Pancreas (tissue), 10 donors: ENCODE measurements around the gene RTN3. TPM values are rescaled to one million over a fixed set of nuclear protein-coding genes. Genes with fewer than 3 reads are reported as not detected.

ENCODE experiments used
- ATAC-seq, 4 donors: fragments of 200-7000 bp; cut with Tn5 transposase; one replicate each; pipeline versions ENCODE4 v1.8.0 to v1.9.1; 2020; ENCODE audit warnings: mild to moderate bottlenecking in 4 of 4, moderate library complexity in 4 of 4
- DNase-seq, 6 donors: peaks; one replicate each; pipeline ENCODE4 v3.0.0-alpha.2; 2020
- FAIRE-seq: peaks from 2 replicates; lab custom pipeline; 2012; peaks lifted over from hg19 to GRCh38; lab: Jason Lieb, UNC
- H3K27ac ChIP-seq, 4 donors: fragments of 200-600 bp; sonication (generic); 1 replicate in 3 of 4; 2 replicates in 1 of 4; pipeline versions ENCODE4 v1.5.0 to v1.8.0; 2020
- H3K27me3 ChIP-seq, 4 donors: fragments of 200-600 bp; one replicate each; pipeline ENCODE4 v1.8.0; 2021
- H3K36me3 ChIP-seq, 3 donors: fragments of 200-600 bp; sonication (generic) in 1 of 3; one replicate each; pipeline versions ENCODE4 v1.5.0 to v1.8.0; 2020 to 2021
- H3K4me1 ChIP-seq, 3 donors: fragments of 200-600 bp; one replicate each; pipeline ENCODE4 v1.8.0; 2021
- H3K4me3 ChIP-seq, 4 donors: fragments of 200-600 bp; sonication (generic) in 2 of 4; one replicate each; pipeline versions ENCODE4 v1.5.0 to v1.8.0; 2020 to 2021
- H3K9me3 ChIP-seq, 4 donors: fragments of 200-600 bp; one replicate each; pipeline ENCODE4 v1.8.0; 2021
- CTCF ChIP-seq, 4 donors: fragments of 200-600 bp; sonication (generic) in 3 of 4; IDR thresholded peaks; one replicate each; pipeline versions ENCODE4 v1.5.0 to v1.8.0; 2021; ENCODE audit warnings: antibody characterized with exemption in 4 of 4
- WGBS, 2 donors: extraction: QIAGEN DNeasy Blood & Tissue Kit; methylation state at CpG; one replicate each; pipeline ENCODE4 v1.1.7; 2013; 5-methylcytosine and 5-hydroxymethylcytosine counted together
- intact Hi-C, 3 donors: fragments of 100-400 bp; cut with DNase I; formaldehyde crosslinking; loops; one replicate each; pipeline versions ENCODE4 v1.11.1 to v1.14.2; 2022
- polyA plus RNA-seq, 2 donors: library from polyadenylated mRNA; stranded (reverse); fragments of 200-250 nt; gene quantifications; one replicate each; pipeline ENCODE4 v1.2.3, GENCODE V29; 2013
- total RNA-seq, 6 donors: library from RNA; stranded (reverse); fragmentation: NEBNext Ultra II Directional in 4 of 6; extraction: Animal tissue kit (Norgen Biotek cat#: 25700) in 4 of 6; gene quantifications; one replicate each; pipeline versions ENCODE4 v1.2.1 to v1.2.4, GENCODE V29; 2021 to 2023
- donor health status: healthy with polysubstance abuse.
- donor health status: DM: no; HTN: no; CAD: no; lungs with moderate emphysema.
- donor health status: DM: no; HTN: no; CAD: no.
- donor health status: control.
- donor health status: control.
- donor health status: Bipolar disorder and iron deficiency.
- donor health status: DM: yes; HTN: yes; CAD: no.
- donor health status: DM: no; HTN: no; CAD: no.
- donor health status: DM: no; HTN: no; CAD: no.
- donor health status: DM: yes; HTN: yes; CAD: no.

RTN3 gene
- total and polyA plus RNA-seq, 8 donors: 40.2 to 79.6 (median 63.9) TPM

GRCh38 chr11:63791495-63792167 is 110.3 kb downstream of the RTN3 start:
- Histone ChIP-seq H3K4me3 (no peak overlapping the region), H3K9me3 (no peaks in the 10 kb centered on the region), H3K27me3 (no peaks in the 10 kb centered on the region), H3K27ac (no peak overlapping the region), H3K36me3 (no peaks in the 10 kb centered on the region), H3K4me1 (no peaks in the 10 kb centered on the region)
- no peak for TF ChIP-seq CTCF (IDR thresholded peaks at IDR 0.05)
- 92 to 97% methylated on average over 6 of the region's 6 CpGs for WGBS, 2 donors
- intact Hi-C loops: no loop called here
- DNase-seq (no peak), FAIRE-seq (no peak), ATAC-seq (no peak)

- no peak for TF ChIP-seq CTCF (IDR thresholded peaks at IDR 0.05)
Observed at GRCh38 chr11:63793161-63793560, 111.9 kb downstream of the RTN3 start.

GRCh38 chr11:63795066-63795465 is 113.8 kb downstream of the RTN3 start:
- Histone ChIP-seq H3K9me3 (no peaks in the 10 kb centered on the region), H3K27ac (no peak overlapping the region), H3K36me3 (no peaks in the 10 kb centered on the region), H3K4me1 (no peaks in the 10 kb centered on the region), H3K4me3 (no peak overlapping the region), H3K27me3 (no peaks in the 10 kb centered on the region)
- FAIRE-seq: no peak
- no peak for ATAC-seq
- WGBS, 2 donors: 84 to 87% methylated on average over 11 of the region's 11 CpGs
- TF ChIP-seq CTCF (IDR thresholded peaks at IDR 0.05): no peak
- intact Hi-C loops: no loop called here
- no peak for DNase-seq

More at GRCh38 chr11:63793161-63793560, 111.9 kb downstream of the RTN3 start:
- Histone ChIP-seq H3K4me1 (no peaks in the 10 kb centered on the region), H3K4me3 (no peak overlapping the region), H3K27ac (no peak overlapping the region), H3K36me3 (no peaks in the 10 kb centered on the region), H3K27me3 (no peaks in the 10 kb centered on the region), H3K9me3 (no peaks in the 10 kb centered on the region)
- DNase-seq (no peak), FAIRE-seq (no peak), ATAC-seq (no peak)
- intact Hi-C loops: no loop called here

- Histone ChIP-seq H3K9me3 (no peaks in the 10 kb centered on the region), H3K4me3 (no peak overlapping the region), H3K27ac (no peak overlapping the region), H3K36me3 (no peaks in the 10 kb centered on the region), H3K4me1 (no peaks in the 10 kb centered on the region), H3K27me3 (no peaks in the 10 kb centered on the region)
- TF ChIP-seq CTCF (IDR thresholded peaks at IDR 0.05): no peak
- 87 to 89% methylated on average over 5 of the region's 5 CpGs for WGBS, 2 donors
- DNase-seq: no peak
- no peak for FAIRE-seq
- intact Hi-C loops: no loop called here
- no peak for ATAC-seq
Observed at GRCh38 chr11:63800921-63801320, 119.6 kb downstream of the RTN3 start.

- no peak overlapping the region for H3K27ac ChIP-seq
- no peak overlapping the region for H3K4me3 ChIP-seq
- no peaks in the 10 kb centered on the region for H3K4me1 ChIP-seq
- WGBS, 2 donors: 86 to 94% methylated on average over 10 of the region's 10 CpGs
- H3K9me3 ChIP-seq: no peaks in the 10 kb centered on the region
- DNase-seq (peak in 1 of 6 donors; percentile 2), FAIRE-seq (no peak), ATAC-seq (no peak)
- no peaks in the 10 kb centered on the region for H3K36me3 ChIP-seq
- H3K27me3 ChIP-seq: no peaks in the 10 kb centered on the region
- no peak for TF ChIP-seq CTCF (IDR thresholded peaks at IDR 0.05)
- intact Hi-C loops: no loop called here
Observed at GRCh38 chr11:63802637-63803414, 121.5 kb downstream of the RTN3 start.
